ENCODE measurements around the gene MCM9. TPM values are rescaled to one million over a fixed set of nuclear protein-coding genes. Genes with fewer than 3 reads are reported as not detected.

MCM9 gene
- total and polyA plus RNA-seq, 2 of the 4 experiments (the other 2 are of a cell fraction), result 3.5 to 7.2 TPM

DNA sequence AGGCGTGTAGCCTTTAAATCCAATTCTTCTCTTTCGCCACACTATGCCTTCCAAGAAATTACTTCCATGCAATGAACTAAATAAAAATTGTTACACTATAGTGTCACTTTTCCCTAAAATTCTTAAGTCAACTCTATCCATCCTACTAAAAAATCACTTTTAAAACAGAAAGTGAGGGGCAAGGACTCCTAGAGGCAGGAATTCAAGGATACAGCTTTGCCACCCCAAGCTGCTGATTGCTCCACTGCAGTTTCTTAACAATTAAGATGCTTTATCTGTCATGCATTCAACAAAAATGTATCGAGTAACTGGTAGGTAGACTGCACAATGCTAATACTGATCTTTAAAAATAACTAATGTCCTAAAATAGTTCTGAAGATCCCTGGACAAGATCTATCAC lies 4.3 kb downstream of the MCM9 start:
- WGBS, 2 experiments (ENCODE audit: extremely low coverage in 2 of 2, insufficient read length in 1 of 2), result 80% methylated on average over 1 of the region's 3 CpGs; no CpG with 5 or more reads in 1 of the 2 experiments
- Histone ChIP-seq H3K4me2 (ENCODE audit: low read depth, low read length) (no peak overlapping the region), H3K27ac (ENCODE audit: insufficient read depth, low read length) (no peak overlapping the region), H4K5ac (ENCODE audit: low read depth, low read length) (no peak overlapping the region), H3K4me1 (ENCODE audit: control insufficient read depth, insufficient read depth, low read length) (no peaks in the 10 kb centered on the region), H3K36me3 (ENCODE audit: control insufficient read depth, insufficient read depth, low read length) (no peaks in the 10 kb centered on the region), H3K4me3 (ENCODE audit: insufficient read depth, low read depth, low read length) (no peak overlapping the region), H3K9ac (ENCODE audit: low read depth, low read length) (no peak overlapping the region), H2AFZ (replicated peaks; ENCODE audit: low read length, poor library complexity) (no peak overlapping the region), H3K79me1 (ENCODE audit: low read depth in 1 of 2, low read length in 2 of 2) (peaks cover 0 to 7% of the 10 kb centered on the region in 2 experiments; a peak in 2 of 4 replicates), H3K56ac (ENCODE audit: extremely low read depth, insufficient read depth, low read length) (no peak overlapping the region), H3K4ac (ENCODE audit: low read depth, low read length) (no peak overlapping the region), H2BK20ac (ENCODE audit: low read depth, low read length) (no peak overlapping the region), H3K9me3 (ENCODE audit: control insufficient read depth, insufficient read depth, low read length) (no peaks in the 10 kb centered on the region), H2AK5ac (ENCODE audit: low read depth, low read length) (no peak overlapping the region), H2BK5ac (ENCODE audit: low read depth, low read length, poor library complexity, severe bottlenecking) (no peak overlapping the region), H4K8ac (ENCODE audit: low read depth in 2 of 2, low read length in 2 of 2) (no peak overlapping the region), H3K23ac (ENCODE audit: low read depth, low read length) (no peak overlapping the region), H3K27me3 (ENCODE audit: control insufficient read depth, insufficient read depth, low read length) (no peaks in the 10 kb centered on the region), H4K20me1 (ENCODE audit: insufficient read depth, low read length) (no peaks in the 10 kb centered on the region), H3K14ac (replicated peaks; ENCODE audit: low read depth, low read length) (no peak overlapping the region), H2AK9ac (replicated peaks; ENCODE audit: low read depth, low read length, poor library complexity) (no peak overlapping the region), H2BK15ac (ENCODE audit: low read depth, low read length) (no peak overlapping the region), H3K18ac (ENCODE audit: low read depth, low read length) (no peak overlapping the region), H4K91ac (ENCODE audit: insufficient read depth, low read depth, low read length) (no peak overlapping the region), H3K9me1 (ENCODE audit: insufficient read depth, low read length) (no peaks in the 10 kb centered on the region), H2BK120ac (ENCODE audit: low read depth, low read length) (no peak overlapping the region)
- dilution Hi-C loops (cut with HindIII; ENCODE audit: low sequenced_read_pairs, unreplicated experiment), result no loop called here
- CTCF ChIA-PET, result no interaction called here
- TF ChIP-seq NFE2L2 (IDR thresholded peaks at IDR 0.05; ENCODE audit: low read depth, low read length) (no peak), CTCF (conservative IDR thresholded peaks at IDR 0.05; ENCODE audit: low read depth, low read length) (peak; percentile 17; the same call in 1 of the 2 replicates), RCOR1 (IDR thresholded peaks at IDR 0.05; ENCODE audit: insufficient replicate concordance, low read length) (no peak)
- ATAC-seq (ENCODE audit: low read depth) (no peak), DNase-seq (no peak)
- no TSS peak for BruUV-seq (replicated peaks)
- POLR2A ChIA-PET (ENCODE audit: unreplicated experiment), result no interaction called here
- intact Hi-C loops (cut with micrococcal nuclease), result no loop called here
- in situ Hi-C loops (cut with MboI; ENCODE audit: low sequenced_read_pairs), result no loop called here

Data from IMR-90 (cell line).